ENCODE measurements around the gene BAX.
"Not testable (repeated sequence)": the region's sequence is repeated elsewhere in the genome, so short reads cannot be mapped to it uniquely, and the experiment has no call there.

DNA sequence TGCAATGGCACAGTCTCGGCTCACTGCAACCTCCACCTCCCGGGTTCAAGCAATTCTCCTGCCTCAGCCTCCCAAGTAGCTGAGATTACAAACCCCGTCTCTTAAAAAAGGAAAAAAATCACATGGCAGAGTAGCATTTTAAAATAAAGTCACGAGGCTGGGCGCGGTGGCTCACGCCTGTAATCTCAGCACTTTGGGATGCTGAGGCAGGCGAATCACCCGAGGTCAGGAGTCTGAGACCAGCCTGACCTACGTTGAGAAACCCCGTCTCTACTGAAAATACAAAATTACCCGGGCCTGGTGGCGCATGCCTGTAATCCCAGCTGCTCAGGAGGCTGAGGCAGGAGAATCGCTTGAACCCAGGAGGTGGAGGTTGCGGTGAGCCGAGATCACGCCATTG lies 27.0 kb upstream of the BAX start:
- TF ChIP-seq EP300 (IDR thresholded peaks at IDR 0.05; ENCODE audit: low read length); ZNF75A (CRISPR knock-in tag; IDR thresholded peaks at IDR 0.05); CHD1 (IDR thresholded peaks at IDR 0.05; ENCODE audit: low read length); TAF1 (IDR thresholded peaks at IDR 0.05; ENCODE audit: control insufficient read depth, extremely low read depth, insufficient read depth, low read length, severe bottlenecking); MYC (IDR thresholded peaks at IDR 0.05; ENCODE audit: low read depth, low read length); MYC (CRISPR knock-in tag; IDR thresholded peaks at IDR 0.05; ENCODE audit: borderline replicate concordance, low read depth): not testable (repeated sequence)
